ENCODE data around the gene TSPYL2.

DNA sequence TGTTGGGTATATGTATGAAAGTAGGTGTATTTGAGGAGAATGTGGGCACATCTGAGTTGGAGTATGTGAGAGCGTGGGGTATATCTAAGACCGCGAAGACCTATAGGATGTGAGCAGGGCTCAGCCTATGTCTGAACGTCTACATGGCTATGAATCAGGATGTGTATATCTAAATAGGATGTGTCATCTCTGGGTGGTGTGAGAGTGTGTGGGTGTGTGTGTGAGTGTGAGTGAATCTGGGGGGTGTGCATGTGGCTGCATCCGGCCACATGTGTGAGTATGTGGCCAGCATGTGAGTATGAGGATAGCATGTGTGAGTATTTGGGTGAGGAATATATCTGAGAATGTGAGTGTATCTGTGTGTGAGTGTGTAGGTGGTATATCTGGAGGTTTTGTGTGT, 25.9 kb upstream of the TSPYL2 start:
- TF ChIP-seq, protein P1, sequence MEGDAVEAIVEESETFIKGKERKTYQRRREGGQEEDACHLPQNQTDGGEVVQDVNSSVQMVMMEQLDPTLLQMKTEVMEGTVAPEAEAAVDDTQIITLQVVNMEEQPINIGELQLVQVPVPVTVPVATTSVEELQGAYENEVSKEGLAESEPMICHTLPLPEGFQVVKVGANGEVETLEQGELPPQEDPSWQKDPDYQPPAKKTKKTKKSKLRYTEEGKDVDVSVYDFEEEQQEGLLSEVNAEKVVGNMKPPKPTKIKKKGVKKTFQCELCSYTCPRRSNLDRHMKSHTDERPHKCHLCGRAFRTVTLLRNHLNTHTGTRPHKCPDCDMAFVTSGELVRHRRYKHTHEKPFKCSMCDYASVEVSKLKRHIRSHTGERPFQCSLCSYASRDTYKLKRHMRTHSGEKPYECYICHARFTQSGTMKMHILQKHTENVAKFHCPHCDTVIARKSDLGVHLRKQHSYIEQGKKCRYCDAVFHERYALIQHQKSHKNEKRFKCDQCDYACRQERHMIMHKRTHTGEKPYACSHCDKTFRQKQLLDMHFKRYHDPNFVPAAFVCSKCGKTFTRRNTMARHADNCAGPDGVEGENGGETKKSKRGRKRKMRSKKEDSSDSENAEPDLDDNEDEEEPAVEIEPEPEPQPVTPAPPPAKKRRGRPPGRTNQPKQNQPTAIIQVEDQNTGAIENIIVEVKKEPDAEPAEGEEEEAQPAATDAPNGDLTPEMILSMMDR (IDR thresholded peaks at IDR 0.05) = no peak
- no peak for TF ChIP-seq POLR2AphosphoS5 (IDR thresholded peaks at IDR 0.05)
- TF ChIP-seq POLR2A (IDR thresholded peaks at IDR 0.05) = no peak
- no peak for TF ChIP-seq EP300 (IDR thresholded peaks at IDR 0.05; ENCODE audit: low read depth)

Measured in transverse colon (tissue), 4 donors.